Tibial nerve (tissue), 3 donors: ENCODE measurements around the gene NR1H4.

Experiments used
- CTCF ChIP-seq, 5 experiments: fragments of 200-600 bp in 3 of 5; fragments of 450-650 bp in 2 of 5; sonication (generic) in 3 of 5; IDR thresholded peaks; one replicate each; pipeline ENCODE4 v1.5.1; 2016 to 2019; ENCODE audit warnings: antibody characterized with exemption in 5 of 5, mild to moderate bottlenecking in 3 of 5, moderate library complexity in 2 of 5
- POLR2A ChIP-seq, 2 donors: fragments of 450-650 bp; IDR thresholded peaks; one replicate each; pipeline ENCODE4 v1.6.1; 2017; ENCODE audit warnings: antibody characterized with exemption in 2 of 2, mild to moderate bottlenecking in 2 of 2, moderate library complexity in 2 of 2

- TF ChIP-seq CTCF (IDR thresholded peaks at IDR 0.05), result no peak
- TF ChIP-seq POLR2A (IDR thresholded peaks at IDR 0.05), result no peak
These were observed 25.8 kb downstream of the NR1H4 start for GRCh38 chr12:100499416-100499815.
